ENCODE measurements around the gene RMRP. TPM values are rescaled to one million over a fixed set of nuclear protein-coding genes. Genes with fewer than 3 reads are reported as not detected.

The RMRP gene
- total RNA-seq, 2 experiments from 2014 or later = 12,624 to 26,575 TPM

DNA sequence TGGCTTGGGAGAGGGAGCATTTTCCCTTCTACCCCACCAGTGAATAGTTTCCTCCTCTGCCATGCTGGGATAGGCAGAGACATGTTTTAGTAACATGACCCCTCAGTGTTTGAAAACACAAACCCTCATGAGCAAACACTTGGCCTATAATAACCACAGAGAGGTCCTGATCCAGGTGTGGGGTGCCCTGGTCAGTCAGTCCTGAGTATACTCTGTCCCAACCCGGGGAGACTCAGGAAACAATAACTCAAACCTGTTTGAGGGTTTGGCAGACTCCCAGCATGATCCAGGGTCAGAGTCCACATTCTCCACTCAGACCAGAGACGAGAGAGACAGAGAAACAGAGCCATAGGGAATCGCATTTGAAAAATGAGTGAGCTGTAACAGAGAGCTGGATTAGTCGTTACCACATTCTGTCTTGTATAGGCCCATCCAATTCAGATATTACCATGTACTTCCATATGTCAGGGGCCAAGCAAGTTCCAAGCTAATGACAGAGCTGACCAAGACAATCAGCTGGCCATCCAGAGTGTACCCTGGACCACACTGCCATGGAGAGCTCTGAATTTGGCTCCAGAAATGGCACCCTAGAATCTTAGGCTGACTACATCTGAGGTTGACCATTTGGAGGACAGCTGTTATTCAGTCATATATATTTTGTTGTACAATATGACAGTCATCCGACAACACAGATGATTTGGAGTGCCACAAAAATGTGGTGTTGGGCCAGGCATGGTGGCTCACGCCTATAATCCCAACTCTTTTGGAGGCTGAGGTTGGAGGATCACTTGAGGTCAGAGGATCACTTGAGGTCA, 11.7 kb upstream of the RMRP start:
- H3K9me3 ChIP-seq (ENCODE audit: low read length) = no peaks in the 10 kb centered on the region
- no peak for TF ChIP-seq EZH2phosphoT487 (IDR thresholded peaks at IDR 0.05; ENCODE audit: borderline replicate concordance, low read depth, low read length)
- TF ChIP-seq, protein P1, sequence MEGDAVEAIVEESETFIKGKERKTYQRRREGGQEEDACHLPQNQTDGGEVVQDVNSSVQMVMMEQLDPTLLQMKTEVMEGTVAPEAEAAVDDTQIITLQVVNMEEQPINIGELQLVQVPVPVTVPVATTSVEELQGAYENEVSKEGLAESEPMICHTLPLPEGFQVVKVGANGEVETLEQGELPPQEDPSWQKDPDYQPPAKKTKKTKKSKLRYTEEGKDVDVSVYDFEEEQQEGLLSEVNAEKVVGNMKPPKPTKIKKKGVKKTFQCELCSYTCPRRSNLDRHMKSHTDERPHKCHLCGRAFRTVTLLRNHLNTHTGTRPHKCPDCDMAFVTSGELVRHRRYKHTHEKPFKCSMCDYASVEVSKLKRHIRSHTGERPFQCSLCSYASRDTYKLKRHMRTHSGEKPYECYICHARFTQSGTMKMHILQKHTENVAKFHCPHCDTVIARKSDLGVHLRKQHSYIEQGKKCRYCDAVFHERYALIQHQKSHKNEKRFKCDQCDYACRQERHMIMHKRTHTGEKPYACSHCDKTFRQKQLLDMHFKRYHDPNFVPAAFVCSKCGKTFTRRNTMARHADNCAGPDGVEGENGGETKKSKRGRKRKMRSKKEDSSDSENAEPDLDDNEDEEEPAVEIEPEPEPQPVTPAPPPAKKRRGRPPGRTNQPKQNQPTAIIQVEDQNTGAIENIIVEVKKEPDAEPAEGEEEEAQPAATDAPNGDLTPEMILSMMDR (conservative IDR thresholded peaks at IDR 0.05; ENCODE audit: low read length) = no peak
- ChIA-PET POLR2A (interaction anchor here (0.6 to 1.6 kb wide), 5 partner anchors 11 to 49 kb away, joined by 3 to 8 read pairs (median 3); partner anchors contain the start of genes CCDC107, RMRP and SIT1), CTCF (ENCODE audit: unreplicated experiment) (interaction anchor here (0.5 to 0.9 kb wide), 2 partner anchors 11 to 15 kb away, joined by 4 to 6 read pairs; no protein-coding TSS in a partner anchor)
- intact Hi-C loops (cut with micrococcal nuclease; ENCODE audit: unreplicated experiment) = no loop called here
- H3K4me2 ChIP-seq (ENCODE audit: low read length) = no peak overlapping the region
- H2AFZ ChIP-seq (ENCODE audit: low read length) = no peak overlapping the region
- no peak for DNase-seq (ENCODE audit: low spot score)
- H3K4me3 ChIP-seq (ENCODE audit: low read depth, low read length, poor library complexity, severe bottlenecking) = no peak overlapping the region
- H3K9me2 ChIP-seq (ENCODE audit: insufficient read depth, low read length) = no peaks in the 10 kb centered on the region
- H4K20me1 ChIP-seq (ENCODE audit: insufficient read depth, low read length) = no peaks in the 10 kb centered on the region
- no peaks in the 10 kb centered on the region; the same call in 1 of the 2 replicates for H3K79me2 ChIP-seq (ENCODE audit: insufficient read depth, low read depth, low read length)
- H3K27ac ChIP-seq (ENCODE audit: low read depth, low read length, poor library complexity, severe bottlenecking) = no peak overlapping the region
- peaks cover 22% of the 10 kb centered on the region for H3K4me1 ChIP-seq (ENCODE audit: insufficient read depth, low read length, poor library complexity, severe bottlenecking)
- H3K36me3 ChIP-seq (ENCODE audit: insufficient read depth, low read length) = no peaks in the 10 kb centered on the region
- BruUV-seq (replicated peaks) = no TSS peak

DNA sequence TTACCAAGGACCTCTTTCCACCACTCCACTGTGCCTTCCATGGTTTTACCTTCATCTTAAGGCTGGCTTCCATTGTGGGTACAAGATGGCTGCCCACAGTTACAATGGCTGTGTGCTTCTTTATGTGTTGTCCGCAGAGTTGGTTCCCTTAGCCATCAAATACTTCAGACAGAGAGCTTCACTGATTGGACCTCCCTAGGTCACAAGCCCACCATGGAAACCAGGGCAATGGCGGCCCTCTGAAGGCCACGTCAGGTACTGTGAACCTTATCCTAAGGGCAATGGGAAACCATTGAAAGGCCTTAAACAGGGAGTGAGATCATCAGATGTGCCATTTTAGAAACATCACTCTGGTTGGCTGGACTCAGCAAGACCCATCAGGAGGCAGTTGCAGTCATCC, 10.1 kb upstream of the RMRP start:
- intact Hi-C loops (cut with micrococcal nuclease; ENCODE audit: unreplicated experiment) = no loop called here
- peaks cover 5% of the 10 kb centered on the region for H3K36me3 ChIP-seq (ENCODE audit: insufficient read depth, low read length)
- no peak overlapping the region for H3K4me2 ChIP-seq (ENCODE audit: low read length)
- H3K9me2 ChIP-seq (ENCODE audit: insufficient read depth, low read length) = no peaks in the 10 kb centered on the region
- no peaks in the 10 kb centered on the region for H3K9me3 ChIP-seq (ENCODE audit: low read length)
- TF ChIP-seq EZH2phosphoT487 (IDR thresholded peaks at IDR 0.05; ENCODE audit: borderline replicate concordance, low read depth, low read length) = no peak
- TF ChIP-seq, protein P1 (conservative IDR thresholded peaks at IDR 0.05; ENCODE audit: low read length) = no peak
- ChIA-PET CTCF (ENCODE audit: unreplicated experiment) (no interaction called here), POLR2A (interaction anchor here (0.7 kb wide), 1 partner anchor 22 kb away, joined by 5 read pairs; no protein-coding TSS in a partner anchor)
- H3K4me3 ChIP-seq (ENCODE audit: low read depth, low read length, poor library complexity, severe bottlenecking) = no peak overlapping the region
- H3K4me1 ChIP-seq (ENCODE audit: insufficient read depth, low read length, poor library complexity, severe bottlenecking) = peaks cover 31% of the 10 kb centered on the region
- H3K79me2 ChIP-seq (ENCODE audit: insufficient read depth, low read depth, low read length) = peaks cover 13% of the 10 kb centered on the region; the same call in 1 of the 2 replicates
- DNase-seq (ENCODE audit: low spot score) = no peak
- H2AFZ ChIP-seq (ENCODE audit: low read length) = no peak overlapping the region
- BruUV-seq (replicated peaks) = no TSS peak
- H3K27ac ChIP-seq (ENCODE audit: low read depth, low read length, poor library complexity, severe bottlenecking) = no peak overlapping the region
- no peaks in the 10 kb centered on the region for H4K20me1 ChIP-seq (ENCODE audit: insufficient read depth, low read length)

DNA sequence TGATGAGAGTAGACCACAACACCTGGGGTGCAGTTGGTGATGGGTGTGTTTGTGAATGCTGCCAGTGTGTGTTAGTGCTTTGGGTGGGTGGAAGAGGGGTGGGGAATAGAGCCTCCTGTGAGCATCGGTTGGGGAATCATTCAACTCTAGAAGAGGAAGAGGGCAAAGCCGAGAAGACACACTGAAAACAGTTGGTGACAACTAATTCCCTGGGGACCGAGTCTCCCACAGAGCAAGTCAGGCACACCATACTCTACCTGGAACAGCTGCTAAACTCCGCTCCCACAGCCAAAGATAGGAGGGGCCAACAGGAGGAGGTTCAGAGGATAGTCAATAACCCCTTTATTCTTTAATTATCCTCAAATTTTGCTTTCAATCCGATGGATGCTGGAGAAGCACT, 8.7 kb upstream of the RMRP start:
- H3K4me2 ChIP-seq (ENCODE audit: low read length) = peak overlapping the region; percentile 99
- no peak for TF ChIP-seq EZH2phosphoT487 (IDR thresholded peaks at IDR 0.05; ENCODE audit: borderline replicate concordance, low read depth, low read length)
- TF ChIP-seq, protein P1 (conservative IDR thresholded peaks at IDR 0.05; ENCODE audit: low read length) = no peak
- intact Hi-C loops (cut with micrococcal nuclease; ENCODE audit: unreplicated experiment) = no loop called here
- H3K4me3 ChIP-seq (ENCODE audit: low read depth, low read length, poor library complexity, severe bottlenecking) = peak overlapping the region; percentile 1
- DNase-seq (ENCODE audit: low spot score) = peak; percentile 53
- H3K27ac ChIP-seq (ENCODE audit: low read depth, low read length, poor library complexity, severe bottlenecking) = no peak overlapping the region
- no peaks in the 10 kb centered on the region for H3K9me3 ChIP-seq (ENCODE audit: low read length)
- peaks cover 19% of the 10 kb centered on the region for H3K36me3 ChIP-seq (ENCODE audit: insufficient read depth, low read length)
- ChIA-PET CTCF (ENCODE audit: unreplicated experiment) (no interaction called here), POLR2A (interaction anchor here (0.7 to 3.4 kb wide), 5 partner anchors 19 to 1744 kb away, joined by 3 to 27 read pairs (median 5); no protein-coding TSS in a partner anchor)
- H4K20me1 ChIP-seq (ENCODE audit: insufficient read depth, low read length) = no peaks in the 10 kb centered on the region
- H3K79me2 ChIP-seq (ENCODE audit: insufficient read depth, low read depth, low read length) = peaks cover 14% of the 10 kb centered on the region; the same call in 1 of the 2 replicates
- peaks cover 45% of the 10 kb centered on the region for H3K4me1 ChIP-seq (ENCODE audit: insufficient read depth, low read length, poor library complexity, severe bottlenecking)
- no peaks in the 10 kb centered on the region for H3K9me2 ChIP-seq (ENCODE audit: insufficient read depth, low read length)
- no TSS peak for BruUV-seq (replicated peaks)
- no peak overlapping the region for H2AFZ ChIP-seq (ENCODE audit: low read length)
